GM18868 (cell line): ENCODE results near the gene KRT26.
"Not testable (repeated sequence)": the region's sequence is repeated elsewhere in the genome, so short reads cannot be mapped to it uniquely, and the experiment has no call there.

ENCODE experiments used
- ATAC-seq: cut with Tn5 transposase; IDR thresholded peaks from one replicate; pipeline ENCODE4 v1.9.1; 2021; ENCODE audit warnings: mild to moderate bottlenecking, moderate library complexity; ENCODE audit not compliant: unreplicated experiment

The KRT26 gene, protein sequence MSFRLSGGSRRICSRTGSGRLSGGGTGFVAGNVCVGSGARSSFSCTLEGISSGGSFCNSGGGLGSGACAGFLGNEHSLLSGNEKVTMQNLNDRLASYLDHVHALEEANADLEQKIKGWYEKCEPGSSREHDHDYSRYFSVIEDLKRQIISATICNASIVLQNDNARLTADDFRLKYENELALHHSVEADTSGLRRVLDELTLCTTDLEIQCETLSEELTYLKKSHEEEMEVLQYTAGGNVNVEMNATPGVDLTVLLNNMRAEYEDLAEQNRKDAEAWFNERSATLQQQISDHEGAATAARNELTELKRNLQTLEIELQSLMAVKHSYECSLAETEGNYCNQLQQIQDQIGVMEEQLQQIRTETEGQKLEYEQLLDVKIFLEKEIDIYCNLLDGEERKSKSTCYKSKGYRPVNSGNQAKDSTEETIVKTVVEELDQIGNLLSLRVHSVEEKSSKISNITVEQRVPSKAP

DNA sequence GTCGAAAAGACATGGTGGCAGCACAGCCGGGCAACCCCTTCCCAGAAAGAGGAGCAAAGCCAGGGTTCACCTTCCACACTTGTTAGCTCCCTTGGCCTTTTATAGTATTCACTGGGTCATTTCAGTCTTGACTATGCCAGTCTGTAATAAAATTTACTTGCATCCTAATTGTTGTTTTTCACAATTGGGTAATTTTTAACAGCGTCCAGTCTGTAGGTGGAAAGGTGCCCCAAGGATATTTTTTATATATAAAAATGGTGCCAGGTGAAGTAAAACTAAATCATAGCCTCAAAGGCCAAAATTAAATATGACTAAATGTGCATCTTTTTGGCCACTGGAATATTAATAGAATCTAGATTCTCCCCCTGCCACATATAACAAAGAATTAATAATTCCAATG, at the start of gene KRT26:
TSS of gene KRT26 (minus strand) at position 101 of the 400 bp plus-strand sequence. CDS start at position 13, 88 bp downstream.
- no peak for ATAC-seq

DNA sequence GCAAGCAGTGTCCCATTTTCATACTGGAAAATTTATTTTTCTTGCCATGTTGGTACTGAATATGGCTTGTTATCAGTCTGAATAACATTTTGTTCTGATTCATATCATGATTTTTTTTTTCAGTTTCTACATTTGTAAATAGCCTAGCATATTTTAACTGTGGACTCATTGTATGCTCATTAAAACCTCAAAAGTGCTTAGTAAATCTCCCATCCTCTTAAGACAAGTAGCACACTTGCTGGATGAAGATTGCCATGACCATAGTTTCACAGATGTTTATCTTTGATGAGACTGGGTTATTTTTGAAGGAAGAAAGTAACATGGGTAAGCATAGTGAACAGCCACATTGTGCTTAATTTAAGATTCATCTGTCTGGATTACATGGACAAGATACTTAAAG, 49.5 kb upstream of the KRT26 start:
- no peak for ATAC-seq

DNA sequence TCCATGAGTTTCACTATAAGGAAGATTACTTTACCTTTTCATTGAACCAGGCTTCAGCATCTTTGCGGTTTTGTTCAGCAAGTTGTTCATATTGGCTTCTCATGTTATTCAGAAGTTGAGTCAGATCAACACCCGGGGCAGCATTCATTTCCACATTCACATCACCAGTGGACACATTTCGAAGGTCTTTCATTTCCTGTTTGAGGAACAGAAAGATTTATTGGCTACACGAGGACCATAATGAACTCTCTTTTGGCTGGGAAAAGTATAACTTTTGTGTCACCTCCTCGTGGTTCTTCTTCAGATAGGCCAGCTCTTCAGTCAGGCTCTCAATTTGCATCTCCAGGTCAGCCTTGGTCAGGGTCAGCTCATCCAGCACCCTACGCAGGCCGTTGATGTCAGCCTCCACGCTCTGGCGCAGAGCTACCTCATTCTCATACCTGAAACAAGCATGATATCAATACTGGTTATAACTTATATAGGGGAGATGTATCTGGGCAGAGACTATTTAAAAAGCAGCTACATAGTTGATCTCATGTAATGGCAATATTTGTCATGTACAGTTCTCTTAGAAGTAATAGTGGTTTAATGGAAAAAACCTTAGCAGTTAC, 48.3 kb upstream of the KRT26 start:
- no peak for ATAC-seq

DNA sequence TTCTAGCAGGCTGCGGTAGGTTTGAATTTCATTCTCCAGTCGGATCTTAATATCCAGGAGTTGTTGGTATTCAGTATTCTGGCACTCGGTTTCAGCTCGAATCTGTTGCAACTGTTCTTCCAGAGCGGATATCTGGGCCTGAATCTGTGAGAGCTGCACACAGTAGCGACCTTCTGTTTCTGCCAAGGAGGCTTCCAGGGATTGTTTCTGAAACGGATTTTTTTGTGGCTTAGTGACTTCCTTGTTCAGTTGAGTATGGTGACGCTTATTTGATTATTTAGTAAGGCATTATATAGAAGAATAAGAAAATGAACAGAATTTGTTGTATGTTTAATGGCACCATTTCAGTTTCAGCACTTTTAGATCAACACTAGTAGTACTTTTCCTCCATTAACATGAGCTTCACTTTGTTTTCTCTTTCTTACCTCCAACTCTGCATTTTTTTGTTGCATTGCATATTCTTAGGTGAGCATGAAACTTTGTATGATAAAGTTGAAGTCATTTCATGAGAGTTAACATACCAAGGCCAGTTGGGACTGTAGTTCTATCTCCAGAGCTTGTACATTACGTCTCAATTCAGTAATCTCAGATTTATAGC, 47.6 kb upstream of the KRT26 start:
- no peak for ATAC-seq

DNA sequence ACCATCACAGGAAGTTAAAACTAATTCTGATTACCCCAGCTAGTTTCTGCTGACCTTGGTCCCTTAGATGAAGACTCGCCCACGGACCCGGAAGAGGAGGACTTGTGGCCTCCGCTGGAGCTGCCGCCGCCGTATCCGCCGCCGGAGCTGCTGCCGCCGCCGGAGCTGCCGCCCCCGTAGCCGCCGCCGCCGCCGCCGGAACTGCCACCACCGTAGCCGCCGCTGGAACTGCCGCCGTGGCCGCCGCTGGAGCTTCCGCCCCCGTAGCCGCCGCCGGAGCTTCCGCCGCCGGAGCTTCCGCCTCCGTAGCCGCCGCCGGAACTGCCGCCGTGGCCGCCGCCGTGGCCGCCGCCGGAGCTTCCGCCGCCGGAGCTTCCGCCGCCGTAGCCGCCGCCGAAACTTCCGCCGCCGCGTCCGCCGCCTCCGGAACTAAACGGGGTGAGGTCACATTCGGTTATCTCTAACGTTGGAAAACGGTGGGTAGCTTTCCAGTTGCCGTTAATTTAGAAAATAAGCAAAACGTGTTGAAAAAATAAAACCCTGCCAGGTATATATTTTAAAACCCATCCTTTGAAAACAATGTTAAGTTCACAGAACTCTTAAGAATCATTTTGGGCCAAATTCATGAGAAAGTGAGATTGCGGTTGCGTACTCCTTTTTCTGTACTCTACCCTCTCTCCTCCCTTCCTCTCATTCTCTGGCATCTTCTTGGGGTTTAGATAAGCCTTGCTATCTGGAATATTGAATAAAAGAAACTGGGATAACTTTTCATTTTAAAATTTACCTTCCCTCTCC, 46.9 kb upstream of the KRT26 start:
- ATAC-seq, result peak; percentile 86

DNA sequence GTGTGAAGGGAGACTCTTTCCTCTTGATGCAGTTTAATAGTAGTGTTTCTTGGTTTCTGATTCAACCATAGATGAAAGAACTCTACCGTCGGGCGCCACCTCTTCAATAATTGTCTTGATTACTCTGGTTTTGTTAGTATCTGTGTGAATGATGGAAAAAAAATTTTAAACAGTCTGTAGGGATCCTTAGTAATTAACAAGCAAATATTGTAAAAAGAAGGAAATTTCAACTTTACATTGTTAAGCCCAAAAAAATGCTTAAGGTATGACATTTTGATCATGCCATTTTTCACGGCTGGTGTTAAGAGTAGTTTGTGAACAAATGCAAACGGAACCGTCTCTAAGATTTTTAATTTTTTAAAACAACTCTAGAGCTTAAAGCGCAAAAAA, 46.3 kb upstream of the KRT26 start:
- ATAC-seq, result no peak

DNA sequence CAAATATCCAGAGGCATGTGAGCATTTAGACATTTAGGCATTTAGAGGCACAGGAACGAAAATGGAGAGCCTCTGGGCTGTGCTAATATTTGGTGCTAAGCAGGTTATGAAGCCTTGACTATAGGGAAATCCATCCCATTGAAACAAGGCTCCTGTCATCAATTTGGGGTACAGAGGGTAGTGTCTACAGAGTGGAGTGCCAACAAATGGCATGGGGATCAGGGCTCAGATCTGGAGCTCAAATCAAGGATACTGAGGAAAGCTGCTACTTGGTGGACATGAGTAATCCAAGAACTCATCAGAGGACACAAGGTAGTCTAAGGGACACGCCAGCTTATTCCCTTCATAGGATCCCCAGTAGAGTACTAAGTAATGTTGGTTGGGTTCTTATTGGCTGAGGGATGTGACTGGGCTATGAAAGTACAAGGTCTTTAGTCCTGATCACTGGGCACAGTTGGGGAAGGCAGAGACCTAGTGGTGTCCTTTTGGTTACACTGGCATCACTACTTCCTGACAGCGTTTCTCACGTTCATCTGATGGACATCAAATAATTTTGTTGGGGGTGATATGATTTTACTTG, 45.2 kb upstream of the KRT26 start:
- no peak for ATAC-seq

DNA sequence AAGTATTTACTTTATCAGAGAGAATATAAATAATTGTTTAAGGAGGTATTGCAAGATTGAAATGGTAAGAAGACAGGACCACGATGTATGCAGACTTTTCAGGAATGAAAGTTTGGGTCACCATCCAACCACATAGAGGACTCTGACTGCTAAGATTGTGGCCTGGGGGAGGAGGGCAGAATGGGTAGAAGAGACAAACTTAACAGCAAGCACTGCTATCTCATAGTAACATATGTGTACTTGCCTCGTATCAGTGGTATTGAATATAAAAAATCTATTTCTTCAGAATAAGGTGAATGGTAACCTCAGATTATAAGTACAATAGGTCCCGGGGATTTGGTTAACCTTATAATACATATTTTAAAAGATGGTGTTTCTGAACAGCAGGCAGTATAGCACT, 44.6 kb upstream of the KRT26 start:
- no peak for ATAC-seq

DNA sequence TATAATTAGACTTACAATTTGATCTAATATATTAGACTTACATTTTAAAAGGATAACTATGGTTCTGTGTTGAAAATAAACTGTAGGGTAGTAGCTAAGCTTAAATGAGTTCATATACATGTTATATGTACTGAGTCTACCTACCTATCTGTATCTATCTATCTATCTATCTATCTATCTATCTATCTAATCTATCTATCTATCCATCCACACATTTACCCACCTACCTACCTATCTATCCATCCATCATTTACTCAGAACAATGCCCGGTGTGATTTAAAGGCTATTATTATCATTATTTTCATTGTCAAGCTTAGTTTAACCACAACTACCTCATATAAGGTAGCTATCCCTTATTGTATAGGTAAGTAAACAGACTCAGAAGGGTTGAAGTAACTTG, 43.4 kb upstream of the KRT26 start:
- ATAC-seq, result no peak

DNA sequence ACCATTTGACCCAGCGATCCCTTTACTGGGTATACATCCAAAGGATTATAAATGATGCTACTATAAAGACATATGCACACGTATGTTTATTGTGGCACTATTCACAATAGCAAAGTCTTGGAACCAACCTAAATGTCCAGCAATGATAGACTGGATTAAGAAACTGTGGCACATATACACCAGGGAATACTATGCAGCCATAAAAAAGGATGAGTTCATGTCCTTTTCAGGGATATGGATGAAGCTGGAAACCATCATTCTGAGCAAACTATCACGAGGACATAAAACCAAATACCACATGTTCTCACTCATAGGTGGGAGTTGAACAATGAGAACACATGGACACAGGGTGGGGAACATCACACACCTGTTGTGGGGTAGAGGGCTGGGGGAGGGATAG, 42.7 kb upstream of the KRT26 start:
- ATAC-seq, result not testable (repeated sequence)

DNA sequence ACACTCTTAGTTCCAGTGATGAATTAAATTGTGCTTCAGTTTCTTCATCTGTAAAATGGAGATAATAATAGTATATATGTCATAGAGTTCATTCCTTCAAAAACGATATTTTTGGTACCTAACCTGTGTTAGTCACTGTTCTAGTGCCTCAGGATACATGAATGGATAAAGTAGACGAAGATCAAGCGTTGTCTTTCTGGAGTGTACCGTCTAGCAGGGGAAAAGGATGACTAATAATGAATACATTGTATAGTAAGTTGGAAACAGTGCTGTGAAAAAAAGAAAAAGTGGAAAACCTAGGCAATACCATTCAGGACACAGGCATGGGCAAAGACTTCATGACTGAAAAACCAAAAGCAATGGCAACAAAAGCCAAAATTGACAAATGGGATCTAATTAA, 41.8 kb upstream of the KRT26 start:
- ATAC-seq, result no peak

DNA sequence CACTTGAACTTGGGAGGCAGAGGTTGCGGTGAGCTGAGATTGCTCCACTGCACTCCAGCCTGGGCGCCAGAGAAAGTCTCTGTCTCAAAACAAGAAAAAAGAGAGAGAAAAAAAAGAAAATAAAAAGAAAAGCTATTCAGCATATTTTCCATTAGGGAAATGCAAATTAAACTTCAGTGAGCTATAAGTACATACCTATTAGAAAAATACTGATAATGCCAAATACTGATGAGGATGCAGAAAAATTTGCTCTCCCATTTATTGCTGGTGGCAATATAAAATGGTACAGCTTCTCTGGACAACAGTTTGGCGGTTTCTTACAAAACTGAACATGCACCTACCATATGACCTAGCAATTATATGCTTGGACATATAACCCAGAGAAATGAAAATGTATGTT, 40.6 kb upstream of the KRT26 start:
- ATAC-seq, result no peak

DNA sequence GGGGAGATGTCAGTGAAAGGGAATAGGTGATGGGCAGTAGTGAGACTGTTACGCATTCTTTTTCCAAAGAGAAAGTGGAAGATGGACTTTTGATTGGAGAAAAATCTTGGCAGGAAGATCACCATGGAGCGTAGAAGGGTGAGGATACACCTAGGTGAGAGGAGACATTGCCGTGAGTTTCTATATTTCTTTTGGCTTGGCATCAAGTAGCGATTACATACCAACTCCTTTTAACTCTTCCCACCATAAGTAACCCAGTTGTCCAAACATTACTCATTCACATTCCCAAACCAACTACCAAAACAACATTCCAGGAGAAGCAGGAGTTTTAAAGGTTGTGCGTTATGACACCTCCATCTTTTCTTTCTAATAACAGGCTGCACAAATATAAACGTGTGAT, 38.5 kb upstream of the KRT26 start:
- no peak for ATAC-seq

DNA sequence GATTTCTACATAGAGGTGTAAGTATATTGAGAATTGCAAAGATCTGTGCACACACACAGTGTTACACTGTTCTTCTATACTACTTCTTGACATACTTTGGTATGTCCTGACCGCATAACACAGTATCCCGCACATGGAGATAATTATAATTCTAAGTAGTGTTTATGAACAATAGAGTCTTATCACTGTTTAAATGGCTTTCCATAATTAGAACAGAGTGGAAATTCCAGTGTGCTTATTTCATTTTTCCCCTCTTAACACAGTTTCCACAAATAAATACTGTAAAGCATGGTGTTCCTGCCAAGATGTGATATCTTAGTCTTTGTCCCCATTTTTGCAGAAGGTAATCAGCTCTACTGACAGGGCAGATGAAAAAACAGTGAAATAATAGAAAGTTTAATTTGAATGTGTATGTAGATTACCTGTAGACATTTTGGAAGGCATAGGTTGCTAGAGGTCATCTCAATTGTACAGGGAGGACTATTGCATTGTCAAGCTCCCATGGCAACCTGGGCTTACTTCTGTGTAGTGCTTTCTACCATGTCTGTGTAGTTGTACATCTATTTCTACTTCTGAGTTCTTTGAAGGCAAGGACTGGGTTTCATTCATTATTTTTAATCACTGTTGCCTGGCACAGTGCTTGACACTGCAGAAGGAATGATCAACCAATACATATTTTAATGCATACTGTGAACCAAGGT, 37.9 kb upstream of the KRT26 start:
- ATAC-seq, result no peak

DNA sequence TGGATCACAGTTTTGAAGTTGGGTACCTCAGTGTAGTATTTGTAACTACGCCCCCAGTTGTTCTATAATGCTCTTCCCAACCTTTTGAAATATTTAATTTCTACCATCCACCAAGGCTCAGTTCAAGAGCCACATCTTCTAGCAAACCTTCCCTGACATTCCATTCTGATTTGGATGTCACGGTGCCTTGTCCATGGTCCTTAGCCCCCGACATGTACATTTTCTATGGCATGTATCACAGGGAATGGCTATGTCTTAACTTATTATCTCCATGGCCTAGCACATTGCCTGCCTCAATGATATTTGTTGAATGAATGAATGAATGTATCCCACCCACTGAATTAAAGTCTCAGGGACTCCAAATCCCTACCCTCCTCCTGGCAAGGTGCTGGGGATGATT, 34.1 kb upstream of the KRT26 start:
- ATAC-seq, result no peak

DNA sequence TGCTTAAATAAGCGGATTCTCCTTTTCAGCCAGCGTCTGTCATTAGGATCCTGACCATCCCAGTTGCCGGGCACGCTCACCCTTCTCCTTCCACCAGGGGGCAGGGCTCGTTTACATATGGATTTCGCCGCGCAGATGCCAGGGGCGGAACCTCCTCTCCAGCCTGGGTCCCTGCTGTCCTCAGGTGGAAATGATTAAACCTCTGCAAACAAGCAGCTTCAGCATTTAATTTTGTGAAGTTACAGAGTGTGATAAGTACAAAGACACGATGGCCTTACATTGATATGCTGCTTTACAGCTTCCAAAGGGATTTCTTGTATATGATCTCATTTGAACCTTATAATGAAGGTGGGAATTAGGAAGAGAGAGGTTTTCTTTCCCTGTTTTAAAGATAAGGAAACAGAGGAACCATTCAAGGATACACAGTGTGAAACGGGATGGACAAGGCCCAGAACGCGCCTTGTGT, 31.6 kb upstream of the KRT26 start:
- no peak for ATAC-seq

DNA sequence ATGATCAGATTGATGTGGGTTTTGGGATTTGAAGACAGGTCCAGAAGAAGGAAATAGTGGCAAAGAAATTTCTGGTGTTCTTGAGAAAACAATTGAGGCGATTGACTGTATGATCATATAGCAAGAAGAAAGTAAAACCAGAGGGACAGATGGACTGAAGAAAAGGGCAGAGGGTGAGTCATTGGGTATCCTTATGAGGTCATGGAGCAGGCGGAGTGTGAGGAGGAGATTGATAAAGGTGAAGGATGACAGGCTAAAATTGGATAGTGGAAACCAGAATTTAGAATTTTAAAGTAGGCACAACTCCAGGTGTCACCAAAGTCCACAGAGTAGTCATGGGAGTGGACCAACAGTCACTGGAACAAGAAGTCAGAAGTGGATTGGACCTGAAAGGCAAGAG, 29.2 kb upstream of the KRT26 start:
- ATAC-seq, result no peak

DNA sequence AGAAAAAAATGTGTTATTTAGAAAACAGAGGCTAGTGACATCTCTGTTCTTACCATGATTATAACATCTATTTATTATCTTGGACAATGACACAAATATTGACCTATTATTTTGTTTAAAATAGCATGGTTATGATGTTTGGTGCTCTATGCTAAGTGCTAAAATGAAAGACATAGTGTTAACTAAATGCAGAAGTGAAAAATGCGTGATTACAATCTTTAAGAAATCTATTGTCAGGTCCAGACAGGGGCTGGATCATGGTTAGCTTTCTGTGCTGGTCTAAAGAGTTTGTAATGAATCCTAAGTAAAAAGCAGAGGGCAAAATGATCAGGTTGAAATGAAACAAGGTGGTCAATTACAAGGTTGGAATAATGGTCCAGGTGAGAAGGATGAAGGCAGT, 28.4 kb upstream of the KRT26 start:
- no peak for ATAC-seq

DNA sequence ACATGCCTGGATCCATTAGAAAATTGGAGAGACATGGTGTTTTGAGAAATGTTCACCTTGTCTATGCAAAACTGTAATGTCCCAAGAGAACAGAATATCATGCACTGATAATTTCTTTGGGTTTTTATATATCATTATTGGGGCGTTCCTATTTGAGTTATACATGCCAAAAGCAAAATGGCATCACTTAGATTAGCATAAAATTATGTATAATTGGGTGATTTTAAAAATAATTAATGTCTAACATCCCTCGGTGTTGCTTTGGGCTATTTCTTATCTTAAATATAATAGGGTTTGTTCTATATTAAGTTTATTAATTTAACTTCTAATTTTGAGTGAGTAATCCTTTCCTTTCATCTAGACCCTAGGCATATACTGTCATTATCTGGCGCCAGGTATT, 27.9 kb upstream of the KRT26 start, which contains the start of gene KRT28:
TSS of gene KRT28 (minus strand) at position 101 of the 400 bp plus-strand sequence. CDS start at position 35, 66 bp downstream.
- ATAC-seq, result no peak

DNA sequence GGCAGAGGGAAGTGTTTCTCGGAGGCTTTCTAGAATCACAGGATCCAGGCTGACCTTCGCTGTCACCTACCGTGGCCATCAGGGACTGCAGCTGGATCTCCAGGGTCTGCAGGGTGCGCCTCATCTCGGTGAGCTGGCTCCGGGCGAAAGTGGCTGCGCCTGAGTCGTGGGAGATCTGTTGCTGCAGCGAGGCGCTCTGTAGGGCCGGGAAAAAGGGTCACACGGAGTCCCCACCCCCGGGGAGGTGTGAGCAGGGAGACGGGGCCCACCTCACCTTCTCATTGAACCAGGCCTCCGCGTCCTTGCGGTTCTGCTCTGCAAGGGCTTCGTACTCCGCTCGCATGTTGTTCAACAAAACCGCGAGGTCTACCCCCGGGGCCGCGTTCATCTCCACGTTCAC, 24.8 kb upstream of the KRT26 start:
- no peak for ATAC-seq
